HG03095 (cell line): Measurements from ENCODE around the gene WFDC2.
"Not testable (repeated sequence)": the region's sequence is repeated elsewhere in the genome, so short reads cannot be mapped to it uniquely, and the experiment has no call there.

ENCODE experiments used
- ATAC-seq: cut with Tn5 transposase; IDR thresholded peaks from one replicate; pipeline ENCODE4 v1.9.1; 2021; ENCODE audit warnings: moderate library complexity; ENCODE audit not compliant: unreplicated experiment

The WFDC2 gene

GRCh38 chr20:45450097-45450818 lies 19.3 kb upstream of the WFDC2 start:
- no peak for ATAC-seq

- no peak for ATAC-seq
These were observed 17.3 kb upstream of the WFDC2 start for GRCh38 chr20:45452238-45452637.

GRCh38 chr20:45452772-45453691 lies 16.5 kb upstream of the WFDC2 start:
- no peak for ATAC-seq

- ATAC-seq, result no peak
These were observed 12.9 kb upstream of the WFDC2 start for GRCh38 chr20:45456632-45457031.

GRCh38 chr20:45459606-45460005 lies 9.9 kb upstream of the WFDC2 start:
- no peak for ATAC-seq

GRCh38 chr20:45461225-45461624 lies 8.3 kb upstream of the WFDC2 start:
- no peak for ATAC-seq

GRCh38 chr20:45462711-45463509 lies 6.6 kb upstream of the WFDC2 start:
- no peak for ATAC-seq

GRCh38 chr20:45463709-45464108 lies 5.8 kb upstream of the WFDC2 start:
- no peak for ATAC-seq

GRCh38 chr20:45465491-45466266 lies 3.9 kb upstream of the WFDC2 start:
- no peak for ATAC-seq

- ATAC-seq, result no peak
These were observed 2.4 kb upstream of the WFDC2 start for GRCh38 chr20:45467172-45467571.

- no peak for ATAC-seq
These were observed 1.7 kb upstream of the WFDC2 start for GRCh38 chr20:45467861-45468260.

GRCh38 chr20:45470262-45470931 lies 844 bp downstream of the WFDC2 start:
- no peak for ATAC-seq

GRCh38 chr20:45470937-45471336 lies 1.4 kb downstream of the WFDC2 start:
- no peak for ATAC-seq

- not testable (repeated sequence) for ATAC-seq
These were observed 2.7 kb downstream of the WFDC2 start for GRCh38 chr20:45472286-45472685.

- ATAC-seq, result not testable (repeated sequence)
These were observed 8.1 kb downstream of the WFDC2 start for GRCh38 chr20:45477530-45478148.

- ATAC-seq, result no peak
These were observed 10.3 kb downstream of the WFDC2 start for GRCh38 chr20:45479822-45480221.

- no peak for ATAC-seq
These were observed 15.1 kb downstream of the WFDC2 start for GRCh38 chr20:45484676-45485075.

- no peak for ATAC-seq
These were observed 15.8 kb downstream of the WFDC2 start for GRCh38 chr20:45485388-45485787.

GRCh38 chr20:45487231-45487635 lies 17.7 kb downstream of the WFDC2 start:
- no peak for ATAC-seq
